ENCODE data around the gene WBP2. TPM values are rescaled to one million over a fixed set of nuclear protein-coding genes. Genes with fewer than 3 reads are reported as not detected.
"Not testable (repeated sequence)": the region's sequence is repeated elsewhere in the genome, so short reads cannot be mapped to it uniquely, and the experiment has no call there.

The WBP2 gene
- total RNA-seq, 2 donors from 2014 or later, result 100.0 to 163 TPM

- peaks cover 21% of the 10 kb centered on the region for H3K36me3 ChIP-seq
- H3K4me3 ChIP-seq, result no peak overlapping the region
- H3K27ac ChIP-seq, result no peak overlapping the region
- H3K4me1 ChIP-seq, result peaks cover 0 to 20% of the 10 kb centered on the region in 2 donors
- H3K9me3 ChIP-seq, result no peaks in the 10 kb centered on the region
- DNase-seq (ENCODE audit: low spot score), result no peak
- TF ChIP-seq, protein P1, sequence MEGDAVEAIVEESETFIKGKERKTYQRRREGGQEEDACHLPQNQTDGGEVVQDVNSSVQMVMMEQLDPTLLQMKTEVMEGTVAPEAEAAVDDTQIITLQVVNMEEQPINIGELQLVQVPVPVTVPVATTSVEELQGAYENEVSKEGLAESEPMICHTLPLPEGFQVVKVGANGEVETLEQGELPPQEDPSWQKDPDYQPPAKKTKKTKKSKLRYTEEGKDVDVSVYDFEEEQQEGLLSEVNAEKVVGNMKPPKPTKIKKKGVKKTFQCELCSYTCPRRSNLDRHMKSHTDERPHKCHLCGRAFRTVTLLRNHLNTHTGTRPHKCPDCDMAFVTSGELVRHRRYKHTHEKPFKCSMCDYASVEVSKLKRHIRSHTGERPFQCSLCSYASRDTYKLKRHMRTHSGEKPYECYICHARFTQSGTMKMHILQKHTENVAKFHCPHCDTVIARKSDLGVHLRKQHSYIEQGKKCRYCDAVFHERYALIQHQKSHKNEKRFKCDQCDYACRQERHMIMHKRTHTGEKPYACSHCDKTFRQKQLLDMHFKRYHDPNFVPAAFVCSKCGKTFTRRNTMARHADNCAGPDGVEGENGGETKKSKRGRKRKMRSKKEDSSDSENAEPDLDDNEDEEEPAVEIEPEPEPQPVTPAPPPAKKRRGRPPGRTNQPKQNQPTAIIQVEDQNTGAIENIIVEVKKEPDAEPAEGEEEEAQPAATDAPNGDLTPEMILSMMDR (IDR thresholded peaks at IDR 0.05), result no peak
- H3K27me3 ChIP-seq, result no peaks in the 10 kb centered on the region
These were observed 36.7 kb upstream of the WBP2 start for GRCh38 chr17:75891605-75892555.

GRCh38 chr17:75891022-75891604 lies 36.0 kb upstream of the WBP2 start:
- H3K4me1 ChIP-seq, result peaks cover 0 to 19% of the 10 kb centered on the region in 2 donors
- no peak overlapping the region for H3K4me3 ChIP-seq
- H3K27me3 ChIP-seq, result no peaks in the 10 kb centered on the region
- no peak for DNase-seq (ENCODE audit: low spot score)
- peaks cover 21% of the 10 kb centered on the region for H3K36me3 ChIP-seq
- H3K9me3 ChIP-seq, result no peaks in the 10 kb centered on the region
- H3K27ac ChIP-seq, result no peak overlapping the region
- TF ChIP-seq, protein P1 (IDR thresholded peaks at IDR 0.05), result no peak

DNA sequence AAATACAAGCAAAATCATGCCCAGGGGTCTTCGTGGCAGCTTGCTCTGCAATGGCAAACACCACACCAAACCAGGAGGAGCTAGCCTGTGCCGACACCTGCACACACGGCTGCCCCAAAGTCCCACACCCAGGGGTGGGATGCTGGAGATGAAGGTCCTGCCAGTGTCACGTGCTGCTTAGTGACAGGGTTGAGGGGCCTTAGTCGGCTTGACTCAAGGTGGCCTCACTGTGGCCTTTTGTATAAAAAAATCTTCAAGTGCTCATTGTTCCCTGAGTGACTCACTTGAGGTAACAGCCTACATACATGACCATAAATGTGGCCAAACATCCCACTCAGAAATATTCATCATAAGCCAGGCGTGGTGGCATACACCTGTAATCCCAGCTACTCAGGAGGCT lies 34.3 kb upstream of the WBP2 start:
- Histone ChIP-seq H3K4me1 (peaks cover 0 to 5% of the 10 kb centered on the region in 2 donors), H3K27ac (no peak overlapping the region), H3K36me3 (peaks cover 21% of the 10 kb centered on the region), H3K9me3 (no peaks in the 10 kb centered on the region), H3K27me3 (no peaks in the 10 kb centered on the region), H3K4me3 (no peak overlapping the region)
- TF ChIP-seq, protein P1 (IDR thresholded peaks at IDR 0.05), result no peak
- no peak for DNase-seq (ENCODE audit: low spot score)

DNA sequence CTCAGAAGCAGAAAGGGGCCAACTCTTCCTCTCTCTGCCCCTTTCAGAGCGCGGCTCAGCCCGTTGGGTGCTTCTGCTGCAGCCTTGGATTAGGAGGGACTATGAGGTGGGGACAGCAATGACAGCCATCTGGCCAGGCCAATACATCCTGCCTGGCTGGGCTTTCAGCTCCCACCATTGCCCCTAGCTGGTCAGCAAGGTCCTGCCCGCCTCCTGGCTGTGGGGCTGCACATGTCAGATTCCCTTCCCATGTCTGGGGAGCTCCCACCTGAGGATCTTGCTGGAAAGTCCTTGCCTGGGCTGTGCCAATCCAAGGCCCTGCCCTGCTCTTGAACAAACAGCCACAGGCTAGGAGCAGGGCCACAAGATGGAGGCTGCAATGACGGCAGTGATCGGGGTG lies 33.3 kb upstream of the WBP2 start:
- Histone ChIP-seq H3K9me3 (no peaks in the 10 kb centered on the region), H3K4me3 (no peak overlapping the region), H3K36me3 (peaks cover 21% of the 10 kb centered on the region), H3K4me1 (no peaks in the 10 kb centered on the region), H3K27ac (no peak overlapping the region), H3K27me3 (no peaks in the 10 kb centered on the region)
- no peak for DNase-seq (ENCODE audit: low spot score)
- TF ChIP-seq, protein P1 (IDR thresholded peaks at IDR 0.05), result no peak

DNA sequence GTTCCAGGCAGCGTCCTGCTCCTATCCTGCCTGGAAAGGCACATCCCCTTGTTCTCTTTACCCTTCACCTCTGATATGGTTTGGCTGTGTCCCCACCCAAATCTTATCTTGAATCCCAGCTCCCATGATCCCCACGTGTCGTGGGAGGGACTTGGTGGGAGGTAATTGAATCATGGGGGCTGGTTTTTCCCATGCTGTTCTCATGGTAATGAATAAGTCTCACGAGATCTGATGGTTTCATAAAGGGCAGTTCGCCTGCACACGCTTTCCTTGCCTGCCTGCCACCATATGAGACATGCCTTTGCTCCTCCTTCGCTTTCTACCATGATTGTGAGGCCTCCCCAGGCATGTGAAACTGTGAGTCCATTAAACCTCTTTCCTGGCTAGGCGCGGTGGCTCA lies 30.7 kb upstream of the WBP2 start:
- H3K4me1 ChIP-seq; H3K27me3 ChIP-seq; H3K36me3 ChIP-seq; H3K27ac ChIP-seq; H3K4me3 ChIP-seq; DNase-seq (ENCODE audit: low spot score); H3K9me3 ChIP-seq: not testable (repeated sequence)

GRCh38 chr17:75885431-75885830 lies 30.3 kb upstream of the WBP2 start:
- TF ChIP-seq, protein P1 (IDR thresholded peaks at IDR 0.05), result no peak

More at GRCh38 chr17:75885431-75885830, 30.3 kb upstream of the WBP2 start:
- H3K9me3 ChIP-seq, result no peaks in the 10 kb centered on the region
- H3K4me1 ChIP-seq, result no peaks in the 10 kb centered on the region
- no peak for DNase-seq (ENCODE audit: low spot score)
- H3K4me3 ChIP-seq, result no peak overlapping the region
- H3K27me3 ChIP-seq, result no peaks in the 10 kb centered on the region
- H3K36me3 ChIP-seq, result no peaks in the 10 kb centered on the region
- no peak overlapping the region for H3K27ac ChIP-seq
